Fibroblast of lung (primary cell): ENCODE results near the gene NUDT14. TPM values are rescaled to one million over a fixed set of nuclear protein-coding genes. Genes with fewer than 3 reads are reported as not detected.

ENCODE experiments used
- DNase-seq, 2 donors: peaks; one replicate each; pipeline versions ENCODE4 v3.0.0 to v3.0.0-alpha.2; 2010; ENCODE audit warnings: low read depth in 2 of 2
- H2AFZ ChIP-seq: 2 replicates; pipeline ENCODE4 v1.5.1; 2012; ENCODE audit warnings: low read length, control low read depth, inconsistent platforms
- H3K27ac ChIP-seq: 2 replicates; pipeline ENCODE4 v1.5.1; 2011; ENCODE audit warnings: low read length, control low read depth; ENCODE audit not compliant: insufficient read depth
- H3K27me3 ChIP-seq: 2 replicates; pipeline ENCODE4 v1.5.1; 2011; ENCODE audit warnings: mild to moderate bottlenecking, low read length; ENCODE audit not compliant: control insufficient read depth, insufficient read depth
- H3K36me3 ChIP-seq: 2 replicates; pipeline ENCODE4 v1.5.1; 2011; ENCODE audit warnings: low read length; ENCODE audit not compliant: control insufficient read depth, insufficient read depth
- H3K4me1 ChIP-seq: 2 replicates; pipeline ENCODE4 v1.5.1; 2011; ENCODE audit warnings: low read length; ENCODE audit not compliant: control insufficient read depth, insufficient read depth; ENCODE audit errors: extremely low read depth
- H3K4me2 ChIP-seq: 2 replicates; pipeline ENCODE4 v1.5.1; 2011; ENCODE audit warnings: low read length, control low read depth; ENCODE audit not compliant: insufficient read depth; ENCODE audit errors: extremely low read depth
- H3K4me3 ChIP-seq, 4 experiments: fragments of 200-600 bp in 1 of 4; sonication (generic) in 1 of 4; replicated peaks in 1 of 4; 2 replicates each; pipeline ENCODE4 v1.5.1; 2011 to 2016; ENCODE audit warnings: low read length in 4 of 4, low read depth in 3 of 4, mild to moderate bottlenecking in 3 of 4, control low read depth in 2 of 4, inconsistent platforms in 1 of 4, mixed read lengths in 1 of 4; ENCODE audit not compliant: insufficient read depth in 1 of 4; ENCODE audit errors: control extremely low read depth in 1 of 4
- H3K79me2 ChIP-seq: 2 replicates; pipeline ENCODE4 v1.5.1; 2012; ENCODE audit warnings: mild to moderate bottlenecking, low read length, inconsistent platforms; ENCODE audit not compliant: control insufficient read depth, insufficient read depth
- H3K9ac ChIP-seq: 2 replicates; pipeline ENCODE4 v1.5.1; 2011; ENCODE audit warnings: mild to moderate bottlenecking, low read length, control low read depth; ENCODE audit not compliant: insufficient read depth
- H3K9me3 ChIP-seq: 2 replicates; pipeline ENCODE4 v1.5.1; 2012; ENCODE audit warnings: low read depth, low read length; ENCODE audit not compliant: control insufficient read depth, insufficient read depth
- H4K20me1 ChIP-seq: 2 replicates; pipeline ENCODE4 v1.5.1; 2011; ENCODE audit warnings: low read length; ENCODE audit not compliant: control insufficient read depth, insufficient read depth; ENCODE audit errors: extremely low read depth
- CTCF ChIP-seq, 2 donors: IDR thresholded peaks in 1 of 2; conservative IDR thresholded peaks in 1 of 2; 1 replicate in 1 of 2; 2 replicates in 1 of 2; pipeline ENCODE4 v1.5.1; 2011 to 2012; ENCODE audit warnings: low read length in 2 of 2, control low read depth in 1 of 2, inconsistent platforms in 1 of 2, low read depth in 1 of 2, mild to moderate bottlenecking in 1 of 2
- EZH2 ChIP-seq: IDR thresholded peaks from 2 replicates; pipeline ENCODE4 v1.5.1; 2012; ENCODE audit warnings: low read length, control low read depth, mild to moderate bottlenecking; ENCODE audit errors: missing control alignments
- polyA plus RNA-seq, 2 donors: library from polyadenylated mRNA; depleted of rRNA in 1 of 2; stranded (reverse) in 1 of 2; unstranded in 1 of 2; fragments of >200 nt; gene quantifications; 2 replicates each; pipeline ENCODE4 v1.2.1, GENCODE V29; 2011 to 2012; ENCODE audit warnings: missing spikeins in 1 of 2
- total RNA-seq: library from RNA; depleted of rRNA; stranded (reverse); fragments of >200 nt; gene quantifications from 2 replicates; pipeline ENCODE4 v1.2.1, GENCODE V29; 2014

NUDT14 gene
- total and polyA plus RNA-seq, 2 donors (not counting 1 experiment from before 2014, with no cell fraction given) = 6.7 to 14.2 TPM

DNA sequence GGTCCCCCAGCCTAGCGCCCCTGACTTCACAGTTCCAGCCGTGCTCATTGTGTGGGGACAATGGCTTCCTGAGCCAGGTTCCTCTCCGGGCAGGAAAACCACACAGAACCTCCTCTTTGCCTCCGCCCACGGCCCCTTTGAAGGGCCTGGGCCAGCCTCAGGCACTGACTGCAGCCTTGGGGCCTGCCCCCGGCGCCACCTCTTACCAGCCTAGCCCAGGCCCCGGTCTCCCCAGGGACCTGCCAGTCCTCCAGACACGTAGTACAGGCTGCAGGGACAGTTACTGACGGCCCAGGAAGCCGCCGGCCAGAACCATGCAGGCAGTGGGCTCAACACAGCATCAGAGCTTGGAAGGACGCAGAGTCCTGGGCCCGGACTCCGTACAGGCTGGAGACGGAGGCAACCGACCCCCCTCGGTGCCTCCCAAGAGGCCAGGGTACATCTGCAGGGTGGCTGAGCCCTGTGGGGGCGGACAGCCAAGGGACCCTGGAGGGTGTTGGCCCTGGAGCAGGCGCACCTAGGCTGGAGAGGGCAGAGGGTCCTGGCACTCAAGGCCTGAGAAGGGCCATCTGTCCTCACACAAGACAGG lies 20.9 kb upstream of the NUDT14 start:
- H4K20me1 ChIP-seq = no peaks in the 10 kb centered on the region
- no peaks in the 10 kb centered on the region for H3K36me3 ChIP-seq
- H3K9ac ChIP-seq = no peak overlapping the region
- H3K79me2 ChIP-seq = no peaks in the 10 kb centered on the region
- H3K4me3 ChIP-seq = no peak overlapping the region
- DNase-seq = no peak
- no peaks in the 10 kb centered on the region for H3K27me3 ChIP-seq
- no peak overlapping the region for H3K4me2 ChIP-seq
- H3K27ac ChIP-seq = no peak overlapping the region
- no peak overlapping the region for H2AFZ ChIP-seq
- no peak for TF ChIP-seq EZH2
- no peak for TF ChIP-seq CTCF (conservative IDR thresholded peaks at IDR 0.05 in 1 of 2, IDR thresholded peaks at IDR 0.05 in 1 of 2; ENCODE audit: low read depth in 1 of 2, low read length in 2 of 2)
- H3K9me3 ChIP-seq = no peaks in the 10 kb centered on the region
- H3K4me1 ChIP-seq = peaks cover 2% of the 10 kb centered on the region

DNA sequence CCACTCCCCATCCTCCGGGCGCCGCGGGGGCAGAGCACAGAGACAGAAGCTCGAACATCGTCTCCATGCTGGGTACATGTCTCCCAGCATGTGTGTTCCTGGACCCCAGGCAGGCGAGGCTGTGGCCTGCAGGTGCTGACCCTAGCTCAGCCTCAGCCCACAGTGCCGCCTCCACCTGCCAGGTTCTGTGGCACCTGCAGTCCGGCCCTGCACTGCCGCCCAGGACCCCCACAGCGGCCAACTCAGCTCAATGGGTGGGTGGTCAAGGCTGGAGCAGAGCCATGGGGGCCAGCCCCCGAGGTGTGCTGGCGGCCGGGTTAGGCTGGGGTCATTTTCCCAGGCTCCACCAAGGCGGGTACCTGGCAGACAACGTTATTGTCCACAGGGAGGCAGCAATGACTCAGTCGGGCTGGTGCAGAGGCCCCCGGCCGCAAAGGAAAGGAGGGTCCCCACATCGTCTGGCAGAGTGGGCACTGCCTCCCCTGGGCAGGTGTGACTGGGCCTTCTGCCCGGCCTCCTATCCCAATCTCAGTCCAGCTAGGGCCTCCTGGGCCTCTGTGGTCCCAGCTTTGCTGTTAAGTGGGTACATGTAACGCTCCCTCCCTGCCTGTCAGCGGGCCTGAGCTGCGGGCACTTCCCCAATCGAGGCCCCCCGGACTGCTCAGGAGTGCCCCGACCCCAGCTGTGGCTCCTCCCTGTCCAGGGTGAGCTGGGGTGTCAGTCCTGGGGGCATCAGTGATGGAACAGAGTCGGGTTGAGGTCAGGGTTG lies 20.2 kb upstream of the NUDT14 start:
- Histone ChIP-seq H3K4me2 (no peak overlapping the region), H3K27ac (no peak overlapping the region), H3K9ac (no peak overlapping the region), H2AFZ (no peak overlapping the region), H4K20me1 (no peaks in the 10 kb centered on the region), H3K4me3 (no peak overlapping the region), H3K79me2 (no peaks in the 10 kb centered on the region), H3K9me3 (no peaks in the 10 kb centered on the region), H3K27me3 (peaks cover 2% of the 10 kb centered on the region), H3K4me1 (peaks cover 2% of the 10 kb centered on the region), H3K36me3 (no peaks in the 10 kb centered on the region)
- no peak for DNase-seq
- TF ChIP-seq CTCF (conservative IDR thresholded peaks at IDR 0.05 in 1 of 2, IDR thresholded peaks at IDR 0.05 in 1 of 2; ENCODE audit: low read depth in 1 of 2, low read length in 2 of 2) (no peak), EZH2 (no peak)

GRCh38 chr14:105200641-105201040 lies 19.5 kb upstream of the NUDT14 start:
- H3K4me1 ChIP-seq = peaks cover 2% of the 10 kb centered on the region
- H3K9ac ChIP-seq = no peak overlapping the region

More at GRCh38 chr14:105200641-105201040, 19.5 kb upstream of the NUDT14 start:
- Histone ChIP-seq H3K36me3 (no peaks in the 10 kb centered on the region), H3K79me2 (no peaks in the 10 kb centered on the region), H3K4me2 (no peak overlapping the region), H3K4me3 (no peak overlapping the region), H3K27me3 (peaks cover 9% of the 10 kb centered on the region), H4K20me1 (no peaks in the 10 kb centered on the region), H2AFZ (no peak overlapping the region), H3K27ac (no peak overlapping the region), H3K9me3 (no peaks in the 10 kb centered on the region)
- no peak for DNase-seq
- no peak for TF ChIP-seq CTCF (conservative IDR thresholded peaks at IDR 0.05 in 1 of 2, IDR thresholded peaks at IDR 0.05 in 1 of 2; ENCODE audit: low read depth in 1 of 2, low read length in 2 of 2)
